GM21381 (cell line): ENCODE data around the gene IGFN1.

Source experiments
- ATAC-seq: cut with Tn5 transposase; IDR thresholded peaks from one replicate; pipeline ENCODE4 v1.9.1; 2021; ENCODE audit warnings: mild to moderate bottlenecking, moderate library complexity; ENCODE audit not compliant: unreplicated experiment

IGFN1 gene

GRCh38 chr1:201184307-201185122 is 6.1 kb upstream of the IGFN1 start:
- no peak for ATAC-seq

GRCh38 chr1:201185123-201185453 is 5.5 kb upstream of the IGFN1 start:
- ATAC-seq, result no peak

GRCh38 chr1:201185527-201186128 is 5.0 kb upstream of the IGFN1 start:
- ATAC-seq, result no peak

GRCh38 chr1:201186192-201186591 is 4.4 kb upstream of the IGFN1 start:
- ATAC-seq, result no peak

GRCh38 chr1:201189085-201189484 is 1.5 kb upstream of the IGFN1 start:
- no peak for ATAC-seq

DNA sequence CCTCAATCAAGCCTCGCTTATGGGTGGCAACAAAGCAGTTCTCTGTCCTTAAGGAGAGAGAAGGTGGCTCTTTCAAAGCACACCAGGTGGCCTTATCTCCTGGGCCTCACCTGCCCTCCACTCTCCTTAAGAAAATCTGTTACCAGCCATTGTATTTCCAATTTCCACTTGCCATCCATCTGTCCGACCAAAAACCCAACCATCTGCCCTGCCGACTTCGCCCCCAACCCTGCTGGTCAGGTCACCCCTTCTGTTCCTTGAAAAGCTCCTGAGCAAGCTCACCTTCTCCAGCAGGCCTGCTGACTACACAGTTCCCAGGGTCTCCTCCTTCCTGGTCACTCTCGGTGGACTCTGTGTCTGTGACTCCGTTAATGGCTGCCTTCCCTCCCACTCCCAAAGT is 619 bp upstream of the IGFN1 start:
- no peak for ATAC-seq

GRCh38 chr1:201191653-201192260 is 1.1 kb downstream of the IGFN1 start:
- no peak for ATAC-seq

- no peak for ATAC-seq
Measured at GRCh38 chr1:201192261-201192788, 1.7 kb downstream of the IGFN1 start.

DNA sequence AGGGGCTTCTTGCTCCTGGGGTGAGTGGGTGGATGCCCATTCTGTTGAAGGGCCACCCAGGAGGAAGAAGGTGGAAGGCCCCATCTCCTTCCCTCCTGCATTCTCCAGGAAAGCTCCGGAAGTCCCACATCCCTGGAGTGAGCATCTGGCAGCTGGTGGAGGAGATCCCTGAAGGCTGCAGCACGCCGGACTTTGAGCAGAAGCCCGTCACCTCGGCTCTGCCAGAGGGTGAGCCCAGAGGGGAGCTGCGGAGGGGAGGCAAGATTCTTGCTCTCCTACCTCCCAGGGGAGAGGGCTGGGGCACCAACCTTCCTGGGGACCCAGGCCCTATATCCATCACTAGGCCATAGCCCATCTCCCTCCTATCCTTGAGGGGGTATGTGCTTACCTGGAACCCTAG is 3.4 kb downstream of the IGFN1 start:
- no peak for ATAC-seq

- ATAC-seq, result no peak
Measured at GRCh38 chr1:201198598-201198997, 8.0 kb downstream of the IGFN1 start.

DNA sequence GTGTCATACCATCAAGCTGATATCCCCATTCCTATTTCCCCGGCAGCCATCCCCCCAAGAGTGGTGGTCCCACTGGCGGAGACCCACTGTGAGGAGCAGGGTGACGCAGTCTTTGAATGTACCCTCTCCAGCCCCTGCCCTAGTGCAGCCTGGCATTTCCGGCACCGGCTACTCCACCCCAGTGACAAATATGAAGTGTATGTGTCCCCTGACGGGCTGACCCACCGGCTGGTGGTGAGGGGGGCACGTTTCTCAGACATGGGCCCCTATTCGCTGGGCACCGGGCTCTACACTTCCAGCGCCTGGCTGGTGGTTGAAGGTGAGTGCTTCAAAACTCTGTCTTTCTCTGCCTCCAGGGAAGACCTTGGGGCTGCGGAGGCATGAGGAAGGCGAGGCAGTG is 14.4 kb downstream of the IGFN1 start:
- ATAC-seq, result no peak

DNA sequence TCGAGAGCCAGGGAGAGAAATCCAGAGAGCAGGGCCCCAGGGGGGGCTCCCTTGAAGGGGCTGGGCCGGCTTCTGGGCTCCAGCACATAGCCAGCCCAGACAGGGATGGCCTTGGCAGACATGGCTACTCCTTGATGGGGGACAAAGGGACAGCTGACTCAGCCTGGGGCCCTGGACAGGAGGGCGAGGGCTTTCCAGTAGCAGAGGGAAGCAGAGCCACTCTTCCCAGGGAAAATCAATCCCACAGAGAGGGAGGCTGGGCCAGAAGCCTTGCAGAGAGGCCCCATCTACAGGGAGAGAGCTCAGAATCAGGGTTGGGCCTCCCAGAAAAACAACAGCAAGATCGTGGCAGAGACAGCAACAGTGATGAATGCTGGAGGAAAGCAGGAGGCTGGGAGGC is 15.6 kb downstream of the IGFN1 start:
- no peak for ATAC-seq

- ATAC-seq, result no peak
Measured at GRCh38 chr1:201207046-201207445, 16.4 kb downstream of the IGFN1 start.

DNA sequence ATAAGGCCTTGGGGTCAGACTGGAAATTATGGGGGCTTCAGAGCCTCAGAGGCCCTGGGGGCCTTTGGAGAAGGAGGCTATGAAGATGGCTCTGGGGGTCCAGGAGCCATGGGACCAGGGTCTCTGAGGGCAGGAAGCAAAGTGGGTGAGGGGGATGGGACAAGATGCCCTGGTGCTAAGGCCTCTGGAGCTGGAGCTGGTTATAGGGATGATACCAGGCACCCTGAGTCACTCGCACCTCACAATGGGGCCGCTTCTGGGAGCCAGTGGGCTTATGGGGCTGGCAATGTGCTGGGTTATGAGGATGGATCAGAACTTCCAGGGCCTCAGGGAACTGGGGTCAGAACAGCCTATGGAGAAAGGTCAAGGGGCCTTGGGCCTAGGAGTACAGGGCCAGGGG is 17.6 kb downstream of the IGFN1 start:
- no peak for ATAC-seq

GRCh38 chr1:201212056-201212455 is 21.4 kb downstream of the IGFN1 start:
- ATAC-seq, result no peak

GRCh38 chr1:201212461-201213055 is 21.9 kb downstream of the IGFN1 start:
- no peak for ATAC-seq

- no peak for ATAC-seq
Measured at GRCh38 chr1:201213106-201213770, 22.6 kb downstream of the IGFN1 start.

DNA sequence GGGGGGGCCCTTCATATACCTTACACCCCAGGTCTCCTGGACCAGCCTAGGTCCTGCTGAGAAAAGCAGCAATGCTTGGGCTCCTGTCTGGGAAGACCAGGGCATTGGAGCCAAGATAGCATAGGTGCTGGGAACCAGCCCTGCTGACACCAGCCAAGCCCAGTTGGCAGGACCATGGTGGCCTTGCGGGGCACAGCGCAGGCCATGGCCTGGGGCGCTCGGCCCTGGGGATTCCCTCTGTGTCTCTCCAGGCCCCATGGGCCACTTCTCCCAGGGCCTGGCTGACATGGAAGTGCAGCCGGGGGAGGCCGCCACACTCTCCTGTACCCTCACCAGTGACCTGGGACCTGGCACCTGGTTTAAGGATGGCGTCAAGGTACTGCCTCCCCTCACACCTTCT is 23.3 kb downstream of the IGFN1 start:
- ATAC-seq, result no peak

DNA sequence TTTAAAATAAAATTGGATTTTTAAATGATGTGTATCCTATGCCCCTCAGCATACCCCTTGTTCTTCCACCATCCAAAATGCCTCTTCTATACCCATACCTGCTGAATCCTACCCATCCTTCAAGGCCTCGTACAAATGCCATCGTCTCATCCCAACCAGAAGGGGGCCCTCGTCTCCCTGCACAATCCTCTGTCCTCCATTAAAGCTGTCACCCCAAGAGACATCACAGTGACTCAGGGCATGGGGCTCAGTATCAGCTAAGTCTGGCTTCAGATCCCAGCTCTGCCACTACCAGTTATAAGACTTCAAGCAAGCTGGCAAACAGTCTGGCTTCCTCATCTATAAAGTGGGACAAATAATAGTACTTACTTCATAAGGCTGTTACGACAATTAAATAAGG is 23.8 kb downstream of the IGFN1 start:
- ATAC-seq, result no peak

GRCh38 chr1:201214886-201215285 is 24.3 kb downstream of the IGFN1 start:
- ATAC-seq, result no peak
